ENCODE data around the gene EPS15. TPM values are rescaled to one million over a fixed set of nuclear protein-coding genes. Genes with fewer than 3 reads are reported as not detected.
"Not testable (repeated sequence)": the region's sequence is repeated elsewhere in the genome, so short reads cannot be mapped to it uniquely, and the experiment has no call there.

Gene EPS15
- total and polyA plus RNA-seq, 4 donors: 8.8 to 52.1 (median 19.1) TPM

GRCh38 chr1:51506537-51506936, 12.5 kb downstream of the EPS15 start:
- no peaks in the 10 kb centered on the region for H3K36me3 ChIP-seq (ENCODE audit: control insufficient read depth in 4 of 4, insufficient read depth in 3 of 4, low read depth in 1 of 4, low read length in 3 of 4)
- peaks cover 2 to 20% (median 6%) of the 10 kb centered on the region in 4 donors for H3K4me1 ChIP-seq (ENCODE audit: control insufficient read depth in 4 of 4, insufficient read depth in 4 of 4, low read length in 3 of 4)
- no peaks in the 10 kb centered on the region for H3K27me3 ChIP-seq (ENCODE audit: control insufficient read depth in 4 of 4, insufficient read depth in 4 of 4, low read length in 3 of 4)
- 69% methylated on average over 3 of the region's 3 CpGs for WGBS
- H3K4me3 ChIP-seq (ENCODE audit: low read depth in 1 of 3, low read length in 3 of 3): no peak overlapping the region
- TF ChIP-seq RXRA (IDR thresholded peaks at IDR 0.05) (no peak), JUND (IDR thresholded peaks at IDR 0.05) (peak; percentile 17 to 45)
- H3K9me3 ChIP-seq (ENCODE audit: control insufficient read depth in 4 of 4, low read length in 3 of 4): no peaks in the 10 kb centered on the region
- H3K9ac ChIP-seq (ENCODE audit: low read depth in 1 of 2, low read length in 2 of 2): no peak overlapping the region
- DNase-seq (ENCODE audit: low spot score): no peak
- H3K27ac ChIP-seq (ENCODE audit: low read depth in 1 of 2, low read length in 2 of 2): no peak overlapping the region

GRCh38 chr1:51504806-51505525, 14.1 kb downstream of the EPS15 start:
- 71% methylated on average over 11 of the region's 11 CpGs for WGBS
- H3K4me3 ChIP-seq (ENCODE audit: low read depth in 1 of 3, low read length in 3 of 3): no peak overlapping the region
- DNase-seq (ENCODE audit: low spot score): no peak

GRCh38 chr1:51501218-51501630, 17.8 kb downstream of the EPS15 start:
- H3K27ac ChIP-seq (ENCODE audit: low read depth in 1 of 2, low read length in 2 of 2): not testable (repeated sequence)
- 91% methylated on average over 8 of the region's 8 CpGs for WGBS

More at GRCh38 chr1:51504806-51505525, 14.1 kb downstream of the EPS15 start:
- H3K27me3 ChIP-seq (ENCODE audit: control insufficient read depth in 4 of 4, insufficient read depth in 4 of 4, low read length in 3 of 4): no peaks in the 10 kb centered on the region
- peak in 1 of 2 donors; percentile 36 for TF ChIP-seq RXRA (IDR thresholded peaks at IDR 0.05)
- peak; percentile 32 to 54 for TF ChIP-seq HNF4A (conservative IDR thresholded peaks at IDR 0.05)
- TF ChIP-seq YY1 (IDR thresholded peaks at IDR 0.05): peak; percentile 57
- no peak for TF ChIP-seq ATF3 (IDR thresholded peaks at IDR 0.05)
- peak; percentile 10 to 13 for TF ChIP-seq RAD21 (IDR thresholded peaks at IDR 0.05)
- H3K36me3 ChIP-seq (ENCODE audit: control insufficient read depth in 4 of 4, insufficient read depth in 3 of 4, low read depth in 1 of 4, low read length in 3 of 4): no peaks in the 10 kb centered on the region
- no peak overlapping the region for H3K9ac ChIP-seq (ENCODE audit: low read depth in 1 of 2, low read length in 2 of 2)
- H3K4me1 ChIP-seq (ENCODE audit: control insufficient read depth in 4 of 4, insufficient read depth in 4 of 4, low read length in 3 of 4): peaks cover 2 to 14% (median 5%) of the 10 kb centered on the region in 4 donors
- H3K27ac ChIP-seq (ENCODE audit: low read depth in 1 of 2, low read length in 2 of 2): peak overlapping the region; percentile 20 to 55
- H3K9me3 ChIP-seq (ENCODE audit: control insufficient read depth in 4 of 4, low read length in 3 of 4): no peaks in the 10 kb centered on the region

GRCh38 chr1:51499694-51500093, 19.4 kb downstream of the EPS15 start:
- no peaks in the 10 kb centered on the region for H3K27me3 ChIP-seq (ENCODE audit: control insufficient read depth in 4 of 4, insufficient read depth in 4 of 4, low read length in 3 of 4)
- H3K9ac ChIP-seq (ENCODE audit: low read depth in 1 of 2, low read length in 2 of 2): no peak overlapping the region
- TF ChIP-seq MAX (IDR thresholded peaks at IDR 0.05) (no peak), EGR1 (IDR thresholded peaks at IDR 0.05; ENCODE audit: low read depth in 2 of 2) (no peak), ZBTB33 (IDR thresholded peaks at IDR 0.05) (no peak), HNF4A (conservative IDR thresholded peaks at IDR 0.05) (no peak), HNF4G (IDR thresholded peaks at IDR 0.05) (no peak), FOXA1 (IDR thresholded peaks at IDR 0.05) (no peak), JUND (IDR thresholded peaks at IDR 0.05) (no peak), ATF3 (IDR thresholded peaks at IDR 0.05) (no peak), GABPA (IDR thresholded peaks at IDR 0.05 in 1 of 2, conservative IDR thresholded peaks at IDR 0.05 in 1 of 2) (no peak), SP1 (IDR thresholded peaks at IDR 0.05) (no peak), NR2F2 (IDR thresholded peaks at IDR 0.05) (no peak)
- no peak overlapping the region for H3K27ac ChIP-seq (ENCODE audit: low read depth in 1 of 2, low read length in 2 of 2)
- DNase-seq (ENCODE audit: low spot score): no peak
- H3K4me1 ChIP-seq (ENCODE audit: control insufficient read depth in 4 of 4, insufficient read depth in 4 of 4, low read length in 3 of 4): peaks cover 0 to 9% (median 1%) of the 10 kb centered on the region in 4 donors
- 97% methylated on average over 2 of the region's 2 CpGs for WGBS
- peaks cover 0 to 3% (median 0%) of the 10 kb centered on the region in 4 donors for H3K36me3 ChIP-seq (ENCODE audit: control insufficient read depth in 4 of 4, insufficient read depth in 3 of 4, low read depth in 1 of 4, low read length in 3 of 4)
- no peaks in the 10 kb centered on the region for H3K9me3 ChIP-seq (ENCODE audit: control insufficient read depth in 4 of 4, low read length in 3 of 4)
- H3K4me3 ChIP-seq (ENCODE audit: low read depth in 1 of 3, low read length in 3 of 3): no peak overlapping the region

More at GRCh38 chr1:51501218-51501630, 17.8 kb downstream of the EPS15 start:
- DNase-seq (ENCODE audit: low spot score); H3K4me3 ChIP-seq (ENCODE audit: low read depth in 1 of 3, low read length in 3 of 3); H3K4me1 ChIP-seq (ENCODE audit: control insufficient read depth in 4 of 4, insufficient read depth in 4 of 4, low read length in 3 of 4); H3K36me3 ChIP-seq (ENCODE audit: control insufficient read depth in 4 of 4, insufficient read depth in 3 of 4, low read depth in 1 of 4, low read length in 3 of 4); H3K9ac ChIP-seq (ENCODE audit: low read depth in 1 of 2, low read length in 2 of 2); H3K9me3 ChIP-seq (ENCODE audit: control insufficient read depth in 4 of 4, low read length in 3 of 4); H3K27me3 ChIP-seq (ENCODE audit: control insufficient read depth in 4 of 4, insufficient read depth in 4 of 4, low read length in 3 of 4): not testable (repeated sequence)

Data from liver (tissue), 9 donors.